Measurements from ENCODE around the gene B9D1. TPM values are rescaled to one million over a fixed set of nuclear protein-coding genes. Genes with fewer than 3 reads are reported as not detected.
A peak's percentile ranks its signal among the peaks of the same experiment; 100 is the strongest.

B9D1 gene
- total and polyA plus RNA-seq, 2 of the 13 experiments (the other 11 are each of a cell fraction or from before 2014, with no cell fraction given) = 27.7 to 31.1 TPM

- TF ChIP-seq KDM2A (CRISPR knock-in tag; IDR thresholded peaks at IDR 0.05; ENCODE audit: borderline replicate concordance, low read depth) = peak; percentile 53; the same call in 1 of the 2 replicates
- peak; percentile 31; the same call in 1 of the 2 replicates for TF ChIP-seq MIXL1 (CRISPR knock-in tag; IDR thresholded peaks at IDR 0.05)
- TF ChIP-seq ZNF337 (CRISPR knock-in tag; IDR thresholded peaks at IDR 0.05; ENCODE audit: borderline replicate concordance, low read depth) = peak; percentile 82; the same call in 1 of the 2 replicates
- TF ChIP-seq NFAT5 (CRISPR knock-in tag; IDR thresholded peaks at IDR 0.05) = peak; percentile 26; the same call in 1 of the 2 replicates
- peak; percentile 86 for TF ChIP-seq ZFY (CRISPR knock-in tag; IDR thresholded peaks at IDR 0.05)
- peak; percentile 71; the same call in 1 of the 2 replicates for TF ChIP-seq ZNF839 (CRISPR knock-in tag; IDR thresholded peaks at IDR 0.05; ENCODE audit: borderline replicate concordance)
- no peak for TF ChIP-seq GPBP1L1 (CRISPR knock-in tag; IDR thresholded peaks at IDR 0.05)
- no peak for TF ChIP-seq ZBTB3 (CRISPR knock-in tag; IDR thresholded peaks at IDR 0.05; ENCODE audit: borderline replicate concordance, low read depth)
- TF ChIP-seq ZNF468 (CRISPR knock-in tag; IDR thresholded peaks at IDR 0.05) = 0 out of 2 replicates have a peak, but pooled peaks have one; percentile 85
- peak; percentile 82; the same call in 1 of the 2 replicates for TF ChIP-seq ZNF441 (CRISPR knock-in tag; IDR thresholded peaks at IDR 0.05; ENCODE audit: borderline replicate concordance)
- peak; percentile 76; the same call in 1 of the 2 replicates for TF ChIP-seq PRMT3 (CRISPR knock-in tag; IDR thresholded peaks at IDR 0.05; ENCODE audit: borderline replicate concordance, low read depth)
- TF ChIP-seq ZNF792 (CRISPR knock-in tag; IDR thresholded peaks at IDR 0.05) = 0 out of 2 replicates have a peak, but pooled peaks have one; percentile 48
- TF ChIP-seq ZFP90 (CRISPR knock-in tag; IDR thresholded peaks at IDR 0.05; ENCODE audit: borderline replicate concordance) = peak; percentile 51; the same call in 1 of the 2 replicates
- peak; percentile 84; the same call in 1 of the 2 replicates for TF ChIP-seq NR0B2 (CRISPR knock-in tag; IDR thresholded peaks at IDR 0.05)
Observed at GRCh38 chr17:19336938-19337711, 25.4 kb downstream of the B9D1 start (continued).
